Colonic mucosa (tissue), 4 donors: ENCODE results near the gene PTN. TPM values are rescaled to one million over a fixed set of nuclear protein-coding genes. Genes with fewer than 3 reads are reported as not detected.

Source experiments
- DNase-seq: peaks from one replicate; pipeline ENCODE4 v3.0.0-alpha.2; 2020
- H3K27ac ChIP-seq: fragments of 200-600 bp; one replicate; pipeline ENCODE4 v1.8.0; 2021
- H3K27me3 ChIP-seq: fragments of 200-600 bp; one replicate; pipeline ENCODE4 v1.8.0; 2021
- H3K36me3 ChIP-seq: fragments of 200-600 bp; one replicate; pipeline ENCODE4 v1.8.0; 2021
- H3K4me1 ChIP-seq: fragments of 200-600 bp; one replicate; pipeline ENCODE4 v1.8.0; 2021; ENCODE audit warnings: mild to moderate bottlenecking
- H3K4me3 ChIP-seq: fragments of 200-600 bp; one replicate; pipeline ENCODE4 v1.8.0; 2021
- H3K9ac ChIP-seq, 2 donors: one replicate each; pipeline ENCODE4 v1.7.0; 2013; ENCODE audit warnings: control low read depth in 2 of 2, low read depth in 2 of 2, low read length in 2 of 2
- H3K9me3 ChIP-seq: fragments of 200-600 bp; one replicate; pipeline ENCODE4 v1.8.0; 2021
- intact Hi-C: fragments of 100-400 bp; cut with DNase I; formaldehyde crosslinking; loops from one replicate; pipeline ENCODE4 v1.14.1; 2022
- total RNA-seq, 2 donors: library from RNA; stranded (reverse); fragmentation: NEBNext Ultra II Directional in 1 of 2; extraction: Animal tissue kit (Norgen Biotek cat#: 25700) in 1 of 2; gene quantifications; one replicate each; pipeline ENCODE4 v1.2.1, GENCODE V29; 2021
- TF ChIP-seq, protein P1 (sequence below): fragments of 200-600 bp; IDR thresholded peaks from one replicate; pipeline ENCODE4 v1.8.0; 2022; ENCODE audit warnings: antibody characterized with exemption, mild to moderate bottlenecking
- donor health status: healthy.
- donor health status: DM: no; HTN: no; CAD: no.
- donor health status: DM: no; HTN: no; CAD: no.

The PTN gene
- total RNA-seq, 2 donors from 2014 or later, result 1.8 to 4.0 TPM

DNA sequence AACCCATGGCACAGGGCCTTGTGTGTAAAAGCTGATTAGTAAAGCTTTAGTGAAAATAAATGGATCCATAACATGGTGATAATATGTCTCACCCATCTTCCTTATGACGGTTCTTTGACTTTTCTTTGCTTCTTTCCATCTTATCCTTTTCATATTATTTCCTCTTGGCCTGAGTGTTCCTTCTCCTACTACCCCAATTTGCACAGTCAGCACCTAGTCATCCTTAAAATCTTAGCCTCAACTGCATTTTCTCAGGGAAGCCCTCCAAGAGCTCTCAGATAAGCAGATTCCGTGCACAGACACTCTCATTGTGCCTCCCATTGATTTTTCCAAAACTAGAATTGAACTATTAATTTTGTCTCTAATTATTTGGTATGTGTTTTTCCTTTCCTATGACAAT, 112.4 kb downstream of the PTN start:
- Histone ChIP-seq H3K27me3 (no peaks in the 10 kb centered on the region), H3K4me3 (no peak overlapping the region), H3K36me3 (no peaks in the 10 kb centered on the region), H3K9me3 (no peaks in the 10 kb centered on the region), H3K27ac (no peak overlapping the region), H3K9ac (no peak overlapping the region), H3K4me1 (no peaks in the 10 kb centered on the region)
- DNase-seq, result no peak
- TF ChIP-seq, protein P1, sequence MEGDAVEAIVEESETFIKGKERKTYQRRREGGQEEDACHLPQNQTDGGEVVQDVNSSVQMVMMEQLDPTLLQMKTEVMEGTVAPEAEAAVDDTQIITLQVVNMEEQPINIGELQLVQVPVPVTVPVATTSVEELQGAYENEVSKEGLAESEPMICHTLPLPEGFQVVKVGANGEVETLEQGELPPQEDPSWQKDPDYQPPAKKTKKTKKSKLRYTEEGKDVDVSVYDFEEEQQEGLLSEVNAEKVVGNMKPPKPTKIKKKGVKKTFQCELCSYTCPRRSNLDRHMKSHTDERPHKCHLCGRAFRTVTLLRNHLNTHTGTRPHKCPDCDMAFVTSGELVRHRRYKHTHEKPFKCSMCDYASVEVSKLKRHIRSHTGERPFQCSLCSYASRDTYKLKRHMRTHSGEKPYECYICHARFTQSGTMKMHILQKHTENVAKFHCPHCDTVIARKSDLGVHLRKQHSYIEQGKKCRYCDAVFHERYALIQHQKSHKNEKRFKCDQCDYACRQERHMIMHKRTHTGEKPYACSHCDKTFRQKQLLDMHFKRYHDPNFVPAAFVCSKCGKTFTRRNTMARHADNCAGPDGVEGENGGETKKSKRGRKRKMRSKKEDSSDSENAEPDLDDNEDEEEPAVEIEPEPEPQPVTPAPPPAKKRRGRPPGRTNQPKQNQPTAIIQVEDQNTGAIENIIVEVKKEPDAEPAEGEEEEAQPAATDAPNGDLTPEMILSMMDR, result no peak
- intact Hi-C loops, result no loop called here

DNA sequence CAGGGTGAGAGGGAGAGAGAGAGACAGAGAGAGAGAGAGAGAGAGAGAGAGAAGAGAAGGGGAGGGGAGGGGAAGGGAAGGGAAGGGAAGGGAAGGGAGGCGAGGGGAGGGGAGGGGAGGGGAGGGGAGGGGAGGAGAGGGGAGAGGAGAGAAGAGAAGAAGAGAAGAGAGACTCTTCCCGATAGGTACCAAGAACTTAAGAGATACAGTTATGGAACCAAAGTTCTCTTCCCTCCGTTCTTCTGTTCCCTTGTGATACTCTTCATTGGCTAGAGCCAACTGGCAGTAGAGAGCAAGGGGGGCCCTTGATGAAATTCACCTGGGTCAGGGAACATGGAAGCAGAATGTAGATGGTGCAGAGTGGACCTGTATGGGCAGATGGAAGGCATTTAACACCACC, 122.1 kb downstream of the PTN start:
- TF ChIP-seq, protein P1, result no peak

DNA sequence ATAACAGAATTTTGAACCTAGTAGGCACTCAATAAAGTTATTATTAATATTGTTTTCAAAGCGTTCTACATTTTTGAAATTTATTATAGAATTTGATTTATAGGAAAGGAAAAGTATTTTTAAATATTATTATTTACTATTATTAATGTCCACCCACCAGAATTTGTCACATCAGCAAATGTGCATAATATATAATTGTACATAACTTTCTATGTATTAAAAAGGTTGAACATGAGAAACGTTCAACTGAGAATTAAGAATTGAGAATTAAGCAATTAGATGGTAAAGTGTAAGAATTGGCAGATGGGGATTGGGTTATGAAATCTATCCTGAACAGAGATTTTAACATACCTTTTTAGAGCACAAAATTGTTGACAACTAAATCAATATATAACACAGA, 129.8 kb downstream of the PTN start:
- H3K4me3 ChIP-seq, result no peak overlapping the region
- no peak overlapping the region for H3K27ac ChIP-seq
- no peak for DNase-seq
- H3K27me3 ChIP-seq, result no peaks in the 10 kb centered on the region
- TF ChIP-seq, protein P1, result no peak
- H3K9ac ChIP-seq, result no peak overlapping the region
- intact Hi-C loops, result no loop called here
- H3K4me1 ChIP-seq, result no peaks in the 10 kb centered on the region
- no peaks in the 10 kb centered on the region for H3K36me3 ChIP-seq
- no peaks in the 10 kb centered on the region for H3K9me3 ChIP-seq

More for the DNA sequence above, 122.1 kb downstream of the PTN start:
- Histone ChIP-seq H3K27ac (no peak overlapping the region), H3K27me3 (no peaks in the 10 kb centered on the region), H3K4me1 (no peaks in the 10 kb centered on the region), H3K4me3 (no peak overlapping the region), H3K36me3 (no peaks in the 10 kb centered on the region), H3K9ac (no peak overlapping the region), H3K9me3 (no peaks in the 10 kb centered on the region)
- no peak for DNase-seq
- intact Hi-C loops, result no loop called here

DNA sequence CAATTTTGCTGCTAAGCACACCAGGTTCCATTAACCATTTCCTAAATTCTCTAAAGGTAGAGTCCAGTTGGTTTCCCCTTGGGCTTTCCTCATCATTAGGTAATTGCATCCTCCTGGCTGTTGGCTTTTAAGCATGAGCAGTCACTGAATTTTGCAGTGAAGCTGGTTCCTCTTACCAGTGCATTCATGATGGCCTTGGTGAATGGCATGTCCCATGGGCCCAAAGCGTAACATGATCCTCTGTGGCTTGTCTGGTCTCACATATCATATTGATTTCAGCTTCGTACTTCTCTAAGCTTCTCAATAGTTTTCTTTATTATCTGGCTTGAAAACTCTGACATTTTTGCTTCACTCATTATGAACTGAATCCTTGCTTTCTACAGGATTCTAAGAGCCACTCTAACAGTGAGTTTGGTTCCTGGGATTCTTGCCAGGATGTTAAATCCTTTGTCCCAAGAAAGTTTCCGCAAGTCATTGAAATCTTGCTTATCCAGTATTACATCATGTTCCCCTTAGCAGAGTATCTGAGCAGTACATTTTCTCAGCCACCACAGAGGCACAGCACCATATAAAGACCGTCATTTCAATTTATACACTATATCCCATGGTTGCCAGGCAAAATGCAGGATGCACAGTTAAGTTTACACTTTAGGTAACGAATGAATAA, 134.2 kb downstream of the PTN start:
- H3K4me1 ChIP-seq, result no peaks in the 10 kb centered on the region
- no peak for DNase-seq
- H3K9me3 ChIP-seq, result no peaks in the 10 kb centered on the region
- H3K9ac ChIP-seq, result no peak overlapping the region
- intact Hi-C loops, result no loop called here
- H3K27ac ChIP-seq, result no peak overlapping the region
- no peaks in the 10 kb centered on the region for H3K27me3 ChIP-seq
- TF ChIP-seq, protein P1, result no peak
- no peaks in the 10 kb centered on the region for H3K36me3 ChIP-seq
- no peak overlapping the region for H3K4me3 ChIP-seq

DNA sequence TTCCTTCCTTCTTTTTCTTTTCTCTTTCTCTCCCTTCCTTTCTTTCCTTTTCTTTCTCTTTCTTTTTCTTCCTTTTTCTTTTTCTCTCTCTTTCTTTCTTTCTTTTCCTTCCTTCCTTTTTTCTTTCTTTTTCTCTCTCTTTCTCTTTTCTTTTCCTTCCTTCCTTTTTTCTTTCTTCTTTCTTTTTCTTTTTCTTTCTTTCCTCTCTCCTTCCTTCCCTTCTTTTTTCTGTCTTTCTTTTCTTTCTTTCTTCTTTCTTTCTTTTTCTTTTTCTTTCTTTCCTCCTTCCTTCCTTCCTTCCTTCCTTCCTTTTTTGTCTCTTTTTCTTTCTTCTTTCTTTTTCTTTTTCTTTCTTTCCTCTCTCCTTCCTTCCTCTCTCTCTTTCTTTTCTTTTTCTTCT, 136.8 kb downstream of the PTN start:
- TF ChIP-seq, protein P1, result no peak
- intact Hi-C loops, result no loop called here
- H3K27ac ChIP-seq, result no peak overlapping the region

More for the DNA sequence above, 136.8 kb downstream of the PTN start:
- Histone ChIP-seq H3K9me3 (no peaks in the 10 kb centered on the region), H3K4me3 (no peak overlapping the region), H3K36me3 (no peaks in the 10 kb centered on the region), H3K4me1 (no peaks in the 10 kb centered on the region), H3K27me3 (no peaks in the 10 kb centered on the region), H3K9ac (no peak overlapping the region)
- DNase-seq, result no peak
